ENCODE results near the gene CCDC43. TPM values are rescaled to one million over a fixed set of nuclear protein-coding genes. Genes with fewer than 3 reads are reported as not detected.
"Not testable (repeated sequence)": the region's sequence is repeated elsewhere in the genome, so short reads cannot be mapped to it uniquely, and the experiment has no call there.

Gene CCDC43
- total RNA-seq, 4 donors from 2014 or later: 11.2 to 13.3 (median 12.2) TPM

- no peak for DNase-seq (ENCODE audit: low spot score in 2 of 2)
- no peak overlapping the region for H3K4me3 ChIP-seq
- no peaks in the 10 kb centered on the region for H3K4me1 ChIP-seq
- no peaks in the 10 kb centered on the region for H3K9me3 ChIP-seq
- no peak for TF ChIP-seq POLR2A (IDR thresholded peaks at IDR 0.05)
- no peak for TF ChIP-seq CTCF (IDR thresholded peaks at IDR 0.05)
- TF ChIP-seq EP300 (IDR thresholded peaks at IDR 0.05): no peak
- no peak for TF ChIP-seq POLR2AphosphoS5 (IDR thresholded peaks at IDR 0.05)
- 47% methylated on average over 7 of the region's 7 CpGs for WGBS
- H3K27me3 ChIP-seq: peaks cover 9% of the 10 kb centered on the region
- H3K36me3 ChIP-seq: no peaks in the 10 kb centered on the region
- no peak overlapping the region for H3K27ac ChIP-seq
These were observed 46.7 kb downstream of the CCDC43 start for GRCh38 chr17:44642834-44643233.

GRCh38 chr17:44637066-44637465 lies 52.5 kb downstream of the CCDC43 start:
- Histone ChIP-seq H3K27me3 (no peaks in the 10 kb centered on the region), H3K4me1 (no peaks in the 10 kb centered on the region), H3K4me3 (no peak overlapping the region), H3K27ac (no peak overlapping the region), H3K9me3 (no peaks in the 10 kb centered on the region), H3K36me3 (no peaks in the 10 kb centered on the region)
- TF ChIP-seq CTCF (IDR thresholded peaks at IDR 0.05) (no peak), POLR2A (IDR thresholded peaks at IDR 0.05) (no peak), EP300 (IDR thresholded peaks at IDR 0.05) (no peak), POLR2AphosphoS5 (IDR thresholded peaks at IDR 0.05) (no peak)
- WGBS: 75% methylated on average over 1 of the region's 1 CpG
- DNase-seq (ENCODE audit: low spot score in 2 of 2): no peak

- 53% methylated on average over 1 of the region's 1 CpG for WGBS
- H3K4me1 ChIP-seq: no peaks in the 10 kb centered on the region
- no peak for TF ChIP-seq CTCF (IDR thresholded peaks at IDR 0.05)
- no peak overlapping the region for H3K4me3 ChIP-seq
- no peaks in the 10 kb centered on the region for H3K36me3 ChIP-seq
- no peak overlapping the region for H3K27ac ChIP-seq
- H3K9me3 ChIP-seq: no peaks in the 10 kb centered on the region
- H3K27me3 ChIP-seq: no peaks in the 10 kb centered on the region
- no peak for DNase-seq (ENCODE audit: low spot score in 2 of 2)
These were observed 53.0 kb downstream of the CCDC43 start for GRCh38 chr17:44636562-44636961.

- not testable (repeated sequence) for H3K9me3 ChIP-seq; DNase-seq (ENCODE audit: low spot score in 2 of 2); H3K27ac ChIP-seq; H3K27me3 ChIP-seq; H3K36me3 ChIP-seq; H3K4me1 ChIP-seq; H3K4me3 ChIP-seq
- WGBS: 73% methylated on average over 4 of the region's 4 CpGs
These were observed 55.2 kb downstream of the CCDC43 start for GRCh38 chr17:44634401-44634800.

DNA sequence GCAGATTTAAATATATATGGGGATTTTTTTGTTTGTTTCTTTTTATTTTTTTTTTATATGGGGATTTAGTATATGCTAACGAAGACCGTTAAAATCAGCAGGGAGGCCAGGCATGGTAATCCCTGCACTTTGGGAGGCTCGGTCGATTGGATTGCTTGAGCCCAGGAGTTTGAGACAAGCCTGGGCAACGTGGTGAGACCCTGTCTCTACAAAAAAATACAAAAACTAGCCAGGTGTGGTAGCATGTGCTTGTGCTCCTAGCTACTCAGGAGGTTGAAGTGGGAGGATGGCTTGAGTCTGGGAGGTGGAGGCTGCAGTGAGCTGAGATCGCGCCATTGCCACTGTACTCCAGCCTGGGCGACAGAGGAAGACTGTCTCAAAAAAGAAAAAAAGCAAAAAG lies 55.6 kb downstream of the CCDC43 start:
- Histone ChIP-seq H3K36me3 (no peaks in the 10 kb centered on the region), H3K27me3 (no peaks in the 10 kb centered on the region), H3K4me1 (no peaks in the 10 kb centered on the region), H3K27ac (no peak overlapping the region), H3K4me3 (no peak overlapping the region), H3K9me3 (no peaks in the 10 kb centered on the region)
- no peak for TF ChIP-seq POLR2AphosphoS5 (IDR thresholded peaks at IDR 0.05)
- no peak for TF ChIP-seq EP300 (IDR thresholded peaks at IDR 0.05)
- no peak for TF ChIP-seq POLR2A (IDR thresholded peaks at IDR 0.05)
- TF ChIP-seq CTCF (IDR thresholded peaks at IDR 0.05): no peak
- no peak for DNase-seq (ENCODE audit: low spot score in 2 of 2)
- WGBS: 75% methylated on average over 8 of the region's 8 CpGs

DNA sequence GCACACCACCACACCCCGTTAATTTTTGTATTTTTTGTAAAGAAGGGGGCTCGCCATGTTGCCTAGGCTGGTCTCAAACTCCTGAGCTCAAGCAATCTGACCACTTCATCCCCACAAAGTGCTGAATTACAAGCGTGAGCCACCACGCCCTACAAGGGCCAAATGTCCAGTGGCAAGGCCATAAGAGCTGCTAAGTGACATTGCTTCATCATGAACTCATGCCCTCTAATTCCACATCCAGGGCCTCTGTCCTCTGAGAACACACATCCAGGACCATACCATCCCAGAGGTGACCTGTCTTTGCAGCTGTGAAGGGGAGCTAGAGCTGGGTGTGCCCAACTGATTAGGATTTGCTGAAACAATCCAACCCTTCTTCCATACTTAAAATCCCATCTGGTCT lies 58.9 kb downstream of the CCDC43 start:
- no peak overlapping the region for H3K4me3 ChIP-seq
- no peaks in the 10 kb centered on the region for H3K9me3 ChIP-seq
- no peak for DNase-seq (ENCODE audit: low spot score in 2 of 2)
- no peaks in the 10 kb centered on the region for H3K36me3 ChIP-seq
- peaks cover 7% of the 10 kb centered on the region for H3K27me3 ChIP-seq
- no peaks in the 10 kb centered on the region for H3K4me1 ChIP-seq
- no peak overlapping the region for H3K27ac ChIP-seq
- no peak for TF ChIP-seq CTCF (IDR thresholded peaks at IDR 0.05)
- no peak for TF ChIP-seq POLR2AphosphoS5 (IDR thresholded peaks at IDR 0.05)
- TF ChIP-seq EP300 (IDR thresholded peaks at IDR 0.05): no peak
- no peak for TF ChIP-seq POLR2A (IDR thresholded peaks at IDR 0.05)
- 86% methylated on average over 4 of the region's 4 CpGs for WGBS

All from suprapubic skin (tissue), 4 donors.